Measurements from ENCODE around the gene PARD3.

DNA sequence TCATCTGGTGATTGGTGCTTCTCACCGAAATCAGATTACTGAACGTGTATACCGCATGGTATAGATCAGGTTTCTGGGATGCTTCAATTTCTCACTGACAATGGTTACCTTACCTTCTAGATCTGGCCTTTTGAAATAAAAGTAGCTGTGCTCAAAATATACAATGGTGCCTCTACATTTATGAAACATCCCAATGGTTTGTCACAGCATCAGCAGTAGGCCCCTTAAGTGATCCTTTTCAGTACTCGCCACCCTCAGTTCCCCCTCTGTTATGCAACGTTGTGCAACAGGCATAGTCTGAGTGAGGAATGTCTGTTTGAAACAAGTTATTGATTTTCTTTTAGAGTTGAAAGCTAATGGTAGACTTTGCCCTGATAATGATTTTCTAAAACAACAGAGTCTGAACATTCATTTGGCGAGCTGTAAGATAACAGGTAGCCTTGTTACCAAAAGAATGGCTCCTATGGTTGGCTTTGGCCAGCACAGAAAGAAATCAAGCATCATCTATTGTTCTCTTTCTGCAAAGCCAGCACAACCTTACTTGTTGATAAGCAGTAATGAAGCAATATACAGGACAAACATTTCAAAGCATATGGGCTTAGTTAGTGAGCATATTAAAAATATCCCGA, 693.9 kb downstream of the PARD3 start:
- TF ChIP-seq EZH2 (IDR thresholded peaks at IDR 0.05; ENCODE audit: low read length, missing control alignments) = no peak
- TF ChIP-seq, protein P1, sequence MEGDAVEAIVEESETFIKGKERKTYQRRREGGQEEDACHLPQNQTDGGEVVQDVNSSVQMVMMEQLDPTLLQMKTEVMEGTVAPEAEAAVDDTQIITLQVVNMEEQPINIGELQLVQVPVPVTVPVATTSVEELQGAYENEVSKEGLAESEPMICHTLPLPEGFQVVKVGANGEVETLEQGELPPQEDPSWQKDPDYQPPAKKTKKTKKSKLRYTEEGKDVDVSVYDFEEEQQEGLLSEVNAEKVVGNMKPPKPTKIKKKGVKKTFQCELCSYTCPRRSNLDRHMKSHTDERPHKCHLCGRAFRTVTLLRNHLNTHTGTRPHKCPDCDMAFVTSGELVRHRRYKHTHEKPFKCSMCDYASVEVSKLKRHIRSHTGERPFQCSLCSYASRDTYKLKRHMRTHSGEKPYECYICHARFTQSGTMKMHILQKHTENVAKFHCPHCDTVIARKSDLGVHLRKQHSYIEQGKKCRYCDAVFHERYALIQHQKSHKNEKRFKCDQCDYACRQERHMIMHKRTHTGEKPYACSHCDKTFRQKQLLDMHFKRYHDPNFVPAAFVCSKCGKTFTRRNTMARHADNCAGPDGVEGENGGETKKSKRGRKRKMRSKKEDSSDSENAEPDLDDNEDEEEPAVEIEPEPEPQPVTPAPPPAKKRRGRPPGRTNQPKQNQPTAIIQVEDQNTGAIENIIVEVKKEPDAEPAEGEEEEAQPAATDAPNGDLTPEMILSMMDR (conservative IDR thresholded peaks at IDR 0.05 in 1 of 2, IDR thresholded peaks at IDR 0.05 in 1 of 2; ENCODE audit: low read depth in 1 of 2, low read length in 2 of 2) = no peak

All from fibroblast of lung (primary cell).